ENCODE measurements around the gene CAMK1D. TPM values are rescaled to one million over a fixed set of nuclear protein-coding genes. Genes with fewer than 3 reads are reported as not detected.
A peak's percentile ranks its signal among the peaks of the same experiment; 100 is the strongest.

The CAMK1D gene
- total RNA-seq, 1 experiment from 2014 or later: 6.0 TPM

GRCh38 chr10:12417331-12417730, 68.0 kb downstream of the CAMK1D start:
- BruUV-seq (replicated peaks): no TSS peak
- intact Hi-C loops (cut with micrococcal nuclease; ENCODE audit: unreplicated experiment): no loop called here
- Histone ChIP-seq H3K36me3 (ENCODE audit: low read depth) (no peaks in the 10 kb centered on the region), H3K79me2 (ENCODE audit: low read depth) (0 out of 2 replicates have a peak, but pooled peaks cover 9% of the 10 kb centered on the region), H3K9me2 (ENCODE audit: insufficient read depth) (no peaks in the 10 kb centered on the region), H3K4me1 (replicated peaks; ENCODE audit: insufficient read depth) (peaks cover 17% of the 10 kb centered on the region), H4K20me1 (ENCODE audit: insufficient read depth) (no peaks in the 10 kb centered on the region), H2AFZ (no peak overlapping the region), H3K27me3 (ENCODE audit: insufficient read depth, low read depth) (no peaks in the 10 kb centered on the region), H3K27ac (no peak overlapping the region), H3K9me3 (ENCODE audit: insufficient read depth, low read depth) (no peaks in the 10 kb centered on the region), H3F3A (ENCODE audit: insufficient read depth, low read depth) (peaks cover 13% of the 10 kb centered on the region; the same call in 1 of the 2 replicates), H3K4me2 (no peak overlapping the region), H3K4me3 (no peak overlapping the region)
- ChIA-PET POLR2A (ENCODE audit: unreplicated experiment) (interaction anchor here (0.6 kb wide), 1 partner anchor 122 kb away, joined by 3 read pairs; no protein-coding TSS in a partner anchor), CTCF (no interaction called here)
- no peak for TF ChIP-seq CTCF (conservative IDR thresholded peaks at IDR 0.05)
- DNase-seq: no peak

- BruUV-seq (replicated peaks): no TSS peak
- TF ChIP-seq EZH2 (IDR thresholded peaks at IDR 0.05; ENCODE audit: low read depth) (no peak), CTCF (conservative IDR thresholded peaks at IDR 0.05) (no peak)
- H3K27me3 ChIP-seq (ENCODE audit: insufficient read depth, low read depth): no peaks in the 10 kb centered on the region
- no peak overlapping the region for H3K4me2 ChIP-seq
- H4K20me1 ChIP-seq (ENCODE audit: insufficient read depth): no peaks in the 10 kb centered on the region
- H3K4me3 ChIP-seq: no peak overlapping the region
- no peak overlapping the region for H3K27ac ChIP-seq
- no peaks in the 10 kb centered on the region for H3K9me3 ChIP-seq (ENCODE audit: insufficient read depth, low read depth)
- no peaks in the 10 kb centered on the region for H3K9me2 ChIP-seq (ENCODE audit: insufficient read depth)
- intact Hi-C loops (cut with micrococcal nuclease; ENCODE audit: unreplicated experiment): no loop called here
- H3K36me3 ChIP-seq (ENCODE audit: low read depth): no peaks in the 10 kb centered on the region
- peaks cover 17% of the 10 kb centered on the region for H3K4me1 ChIP-seq (replicated peaks; ENCODE audit: insufficient read depth)
- ChIA-PET POLR2A (ENCODE audit: unreplicated experiment) (no interaction called here), CTCF (no interaction called here)
- peaks cover 13% of the 10 kb centered on the region; the same call in 1 of the 2 replicates for H3F3A ChIP-seq (ENCODE audit: insufficient read depth, low read depth)
- no peak overlapping the region for H2AFZ ChIP-seq
- 0 out of 2 replicates have a peak, but pooled peaks cover 9% of the 10 kb centered on the region for H3K79me2 ChIP-seq (ENCODE audit: low read depth)
- DNase-seq: no peak
Observed at GRCh38 chr10:12418000-12418399, 68.7 kb downstream of the CAMK1D start.

GRCh38 chr10:12418725-12419261, 69.4 kb downstream of the CAMK1D start:
- Histone ChIP-seq H3K79me2 (ENCODE audit: low read depth) (0 out of 2 replicates have a peak, but pooled peaks cover 9% of the 10 kb centered on the region), H3K4me2 (peak overlapping the region; percentile 34; the same call in 1 of the 2 replicates), H3K9me2 (ENCODE audit: insufficient read depth) (no peaks in the 10 kb centered on the region), H3K27ac (peak overlapping the region; percentile 58), H3K36me3 (ENCODE audit: low read depth) (no peaks in the 10 kb centered on the region), H3K4me1 (replicated peaks; ENCODE audit: insufficient read depth) (peaks cover 17% of the 10 kb centered on the region), H3K9me3 (ENCODE audit: insufficient read depth, low read depth) (no peaks in the 10 kb centered on the region), H2AFZ (no peak overlapping the region), H4K20me1 (ENCODE audit: insufficient read depth) (no peaks in the 10 kb centered on the region), H3K27me3 (ENCODE audit: insufficient read depth, low read depth) (no peaks in the 10 kb centered on the region), H3K4me3 (no peak overlapping the region), H3F3A (ENCODE audit: insufficient read depth, low read depth) (peaks cover 13% of the 10 kb centered on the region; the same call in 1 of the 2 replicates)
- TF ChIP-seq CTCF (conservative IDR thresholded peaks at IDR 0.05) (no peak), EZH2 (IDR thresholded peaks at IDR 0.05; ENCODE audit: low read depth) (no peak)
- ChIA-PET CTCF (no interaction called here), POLR2A (ENCODE audit: unreplicated experiment) (no interaction called here)
- no peak for DNase-seq
- BruUV-seq (replicated peaks): no TSS peak
- intact Hi-C loops (cut with micrococcal nuclease; ENCODE audit: unreplicated experiment): no loop called here

Data from PC-9 (cell line).